Stimulated activated naive CD8-positive, alpha-beta T cell treated with anti-CD3 and anti-CD28 coated beads, Interleukin-15, Interleukin-2, amounts not matched to agents 100 U/mL and 50 U/mL, for 24 hours (primary cell): ENCODE results near the gene PLCL2.
"Not testable (repeated sequence)": the region's sequence is repeated elsewhere in the genome, so short reads cannot be mapped to it uniquely, and the experiment has no call there.

Source experiments
- ATAC-seq: fragments of 150-1000 bp; cut with Tn5 transposase; one replicate; pipeline ENCODE4 v1.10.0; 2021
- DNase-seq: peaks from one replicate; pipeline ENCODE4 v3.0.0; 2021

Gene PLCL2

DNA sequence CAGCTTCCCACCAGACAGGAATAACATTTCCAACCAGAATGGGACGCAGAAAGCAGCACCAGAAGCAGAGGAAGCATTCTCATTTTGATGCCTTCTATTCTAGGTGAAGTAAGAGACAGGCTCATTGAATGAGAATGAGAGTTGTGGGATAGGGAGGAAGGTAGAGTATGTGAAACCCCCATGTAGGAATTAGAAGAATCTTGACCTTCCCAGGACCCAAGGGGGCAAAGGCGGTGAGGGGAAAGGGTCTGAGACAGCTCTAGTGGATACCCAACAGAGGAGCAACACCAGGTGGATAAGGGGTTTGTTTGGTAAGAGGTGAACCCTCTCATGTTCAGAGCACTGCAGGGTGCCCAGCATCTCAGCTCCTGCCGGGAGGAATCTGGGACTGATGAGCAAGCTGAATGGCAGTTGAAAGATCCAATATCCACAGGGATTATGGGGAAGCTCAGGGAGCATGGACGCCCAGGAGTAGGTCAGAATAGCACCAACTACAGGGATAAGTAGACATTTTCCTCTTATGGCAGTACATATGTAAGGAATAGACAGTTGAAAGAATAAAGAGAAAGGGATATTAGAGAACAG, 77.0 kb downstream of the PLCL2 start:
- DNase-seq, result no peak
- ATAC-seq, result no peak

- ATAC-seq, result no peak
These were observed 90.3 kb downstream of the PLCL2 start for GRCh38 chr3:16975083-16975482.

DNA sequence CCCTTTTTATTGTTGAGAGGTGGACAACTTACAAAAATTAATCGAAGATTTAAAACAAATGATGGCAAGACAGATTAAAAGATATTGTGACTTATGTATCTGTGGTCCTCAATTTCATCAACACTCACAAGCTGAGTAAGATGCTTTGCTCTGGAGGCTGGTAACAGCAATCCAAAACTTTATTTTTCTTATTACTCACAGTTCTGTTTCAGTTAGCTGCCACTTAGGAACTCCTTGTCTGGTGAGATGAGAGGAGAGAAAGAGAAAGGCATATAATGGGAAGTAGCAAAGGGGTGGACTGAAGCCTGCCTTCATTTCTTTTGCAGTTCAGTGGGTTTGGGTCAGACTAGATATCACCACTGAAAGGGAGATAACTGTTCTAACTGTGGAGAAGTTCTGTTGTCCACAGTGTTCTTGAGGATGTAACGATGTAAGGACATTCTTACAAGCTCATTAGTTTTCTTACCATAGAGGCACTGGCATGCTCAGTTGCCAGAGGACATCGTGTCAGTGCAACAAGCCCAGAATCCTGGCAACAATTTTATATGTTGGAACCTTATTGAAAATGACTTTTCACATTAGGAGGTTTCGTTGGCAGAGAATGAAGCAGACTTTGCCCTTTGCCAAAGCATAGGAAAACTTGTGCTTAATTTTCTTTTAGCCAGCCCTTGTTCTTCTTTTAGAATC, 93.6 kb downstream of the PLCL2 start:
- no peak for ATAC-seq
- no peak for DNase-seq

More at GRCh38 chr3:16975083-16975482, 90.3 kb downstream of the PLCL2 start:
- DNase-seq, result no peak

DNA sequence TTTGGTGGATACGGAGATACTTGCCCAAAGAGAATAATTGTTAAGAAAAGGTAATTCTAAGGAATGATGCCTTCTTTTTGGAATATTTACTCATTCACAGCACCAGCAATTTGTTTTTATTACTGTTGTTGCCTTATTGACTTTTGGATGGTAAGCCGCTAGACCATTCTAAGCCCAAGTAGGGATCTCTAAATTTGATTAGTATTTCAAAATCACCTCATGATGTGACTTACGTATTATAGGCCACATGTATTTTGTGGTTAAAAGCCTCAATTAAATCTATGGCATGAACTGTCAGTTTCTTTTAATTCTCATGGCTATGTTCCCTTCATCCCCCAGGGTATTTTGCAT, 94.1 kb downstream of the PLCL2 start:
- DNase-seq (no peak), ATAC-seq (no peak)

DNA sequence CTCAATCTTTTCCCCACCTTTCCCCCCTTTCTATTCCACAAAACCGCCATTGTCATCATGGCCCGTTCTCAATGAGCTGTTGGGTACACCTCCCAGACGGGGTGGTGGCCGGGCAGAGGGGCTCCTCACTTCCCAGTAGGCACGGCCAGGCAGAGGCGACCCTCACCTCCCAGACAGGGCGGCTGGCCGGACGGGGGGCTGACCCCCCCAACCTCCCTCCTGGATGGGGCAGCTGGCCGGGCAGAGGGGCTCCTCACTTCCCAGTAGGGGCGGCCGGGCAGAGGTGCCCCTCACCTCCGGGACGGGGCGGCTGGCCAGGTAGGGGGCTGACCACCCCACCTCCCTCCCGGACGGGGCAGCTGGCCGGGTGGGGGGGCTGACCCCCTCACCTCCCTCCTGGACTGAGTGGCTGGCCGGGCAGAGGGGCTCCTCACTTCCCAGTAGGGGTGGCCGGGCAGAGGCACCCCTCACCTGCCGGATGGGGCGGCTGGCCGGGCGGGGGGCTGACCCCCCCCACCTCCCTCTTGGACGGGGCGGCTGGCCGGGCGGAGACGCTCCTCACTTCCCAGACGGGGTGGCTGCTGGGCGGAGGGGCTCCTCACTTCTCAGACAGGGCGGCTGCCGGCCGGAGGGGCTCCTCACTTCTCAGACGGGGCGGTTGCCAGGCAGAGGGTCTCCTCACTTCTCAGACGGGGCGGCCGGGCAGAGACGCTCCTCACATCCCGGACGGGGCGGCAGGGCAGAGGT, 95.2 kb downstream of the PLCL2 start:
- not testable (repeated sequence) for DNase-seq, ATAC-seq

- ATAC-seq, DNase-seq: not testable (repeated sequence)
These were observed 95.8 kb downstream of the PLCL2 start for GRCh38 chr3:16980526-16980925.

DNA sequence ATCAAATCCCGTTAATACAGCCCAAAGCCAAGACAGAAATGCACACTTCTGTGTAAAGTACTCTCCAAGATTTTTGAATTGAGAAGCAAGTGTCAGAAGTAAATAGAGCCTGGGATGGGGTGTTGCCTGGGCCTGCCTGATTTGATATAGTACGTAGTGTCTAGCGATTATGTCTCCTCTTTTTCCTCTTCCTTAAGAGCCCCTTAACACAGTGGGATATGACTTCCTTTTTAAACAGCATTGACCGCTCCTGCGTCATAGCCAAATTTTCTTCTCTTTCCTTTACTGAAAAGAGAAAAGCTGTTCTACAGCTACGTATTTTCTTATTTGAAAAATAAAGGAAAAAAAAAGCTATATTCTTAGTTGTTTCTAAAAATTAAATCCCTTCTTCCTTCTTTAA, 97.7 kb downstream of the PLCL2 start:
- DNase-seq, result no peak
- no peak for ATAC-seq

DNA sequence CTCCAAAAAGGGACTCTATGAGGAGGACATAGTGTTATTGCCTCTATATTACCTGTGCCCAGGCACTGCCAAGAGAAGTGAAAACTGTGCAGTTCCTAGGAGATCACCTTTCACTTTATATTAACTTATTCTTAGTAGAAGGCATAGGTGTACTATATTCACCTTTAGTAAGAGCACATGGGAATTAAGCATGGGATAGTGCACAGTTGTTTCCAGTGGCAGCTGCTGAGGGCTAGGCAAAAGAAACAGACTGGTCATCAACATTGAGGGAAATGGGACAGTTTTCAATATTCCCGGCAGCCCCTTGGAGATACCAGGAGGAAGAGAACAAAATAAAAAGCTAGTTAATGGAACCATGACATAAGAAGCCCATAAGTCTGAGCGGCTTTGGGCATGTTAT, 100.9 kb downstream of the PLCL2 start:
- ATAC-seq, result no peak
- no peak for DNase-seq

- no peak for DNase-seq
- ATAC-seq, result no peak
These were observed 102.4 kb downstream of the PLCL2 start for GRCh38 chr3:16987141-16987540.

- DNase-seq (no peak), ATAC-seq (no peak)
These were observed 105.4 kb downstream of the PLCL2 start for GRCh38 chr3:16990163-16990562.

DNA sequence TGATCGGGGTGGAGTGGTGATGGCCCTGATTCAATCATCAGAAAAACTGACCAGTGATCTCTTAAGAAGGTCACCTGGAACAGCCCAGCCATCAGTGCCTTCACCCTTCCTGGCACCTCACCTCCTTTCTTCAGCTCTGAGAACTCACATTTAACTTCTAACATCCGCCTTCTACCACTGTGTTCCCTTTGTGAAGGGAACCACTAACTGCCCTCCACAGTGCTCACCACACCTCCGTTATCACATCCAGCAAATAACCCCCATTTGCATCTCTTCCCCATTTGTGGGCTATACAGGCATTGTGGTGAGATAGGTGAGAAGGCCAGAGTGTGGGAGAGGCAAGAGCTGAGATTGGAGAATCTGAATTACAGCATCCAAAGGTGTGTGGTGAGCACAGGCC, 107.4 kb downstream of the PLCL2 start:
- DNase-seq, result no peak
- peak; percentile 33 for ATAC-seq

DNA sequence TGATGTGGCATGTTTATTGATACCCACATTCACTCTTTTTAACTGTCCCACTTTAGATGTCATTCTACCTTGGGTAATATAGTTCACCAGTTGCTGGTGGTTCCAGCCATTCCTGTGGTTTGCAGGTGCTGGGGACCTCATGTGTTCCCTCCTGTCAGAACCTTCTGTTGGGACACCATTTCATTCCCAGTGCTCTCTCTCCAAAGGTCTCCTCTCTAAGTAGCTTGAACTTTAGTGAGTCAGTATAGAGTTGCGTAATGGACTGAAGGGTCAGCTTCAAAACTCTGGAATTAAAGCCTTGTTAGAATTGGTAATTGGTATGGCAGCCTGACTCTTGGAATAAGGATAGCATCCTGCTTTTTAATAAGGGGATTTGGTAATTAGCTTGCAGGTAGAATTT, 108.5 kb downstream of the PLCL2 start:
- DNase-seq, result no peak
- no peak for ATAC-seq

DNA sequence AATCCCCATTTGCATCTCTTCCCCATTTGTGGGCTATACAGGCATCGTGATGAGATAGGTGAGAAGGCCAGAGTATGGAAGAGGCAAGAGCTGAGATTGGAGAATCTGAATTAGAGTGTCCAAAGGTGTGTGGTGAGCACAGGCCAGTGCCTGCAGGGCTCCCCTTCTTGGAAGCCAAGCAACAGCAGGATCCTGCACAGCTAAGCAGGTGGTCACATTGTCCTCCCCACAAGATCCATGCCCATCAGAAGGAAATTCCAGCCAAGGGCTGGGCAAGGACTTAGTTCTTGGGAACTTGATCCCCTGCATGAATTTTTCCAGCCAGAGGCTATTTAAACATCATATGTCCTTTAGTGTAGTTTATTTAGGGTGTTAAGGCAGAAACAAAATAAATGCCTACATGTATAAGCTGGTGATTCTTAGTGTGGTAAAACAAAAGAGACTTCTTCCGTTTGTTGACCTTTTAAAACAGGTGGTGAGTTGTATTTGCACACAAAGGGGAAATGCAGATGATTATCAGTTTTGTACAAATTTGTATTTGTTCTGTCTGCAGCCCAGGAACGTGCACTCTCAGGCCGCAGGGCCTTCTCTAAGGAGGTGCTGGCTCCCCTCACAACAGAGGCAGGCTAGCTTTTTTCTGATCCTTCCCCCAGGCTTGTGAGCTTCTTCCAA, 110.2 kb downstream of the PLCL2 start:
- DNase-seq (no peak), ATAC-seq (no peak)

DNA sequence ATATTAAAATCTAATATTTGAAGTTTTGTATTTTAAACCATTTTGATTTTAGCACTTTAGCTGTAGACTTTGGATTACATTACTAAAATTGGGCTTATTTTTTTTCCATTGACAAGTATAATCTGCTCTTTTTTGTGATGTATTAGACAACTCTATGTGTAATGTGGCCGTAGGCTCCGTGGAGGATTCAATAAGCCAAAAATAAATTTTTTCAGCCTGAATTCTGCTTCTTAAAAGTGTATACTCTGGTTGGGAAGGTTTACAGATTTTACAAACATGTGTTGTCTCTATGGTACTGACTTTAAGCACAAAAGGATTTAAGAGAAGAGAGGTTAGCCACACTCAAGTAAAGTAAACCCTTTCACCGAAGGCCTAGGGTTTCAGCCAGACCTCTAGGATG, 110.8 kb downstream of the PLCL2 start:
- no peak for ATAC-seq
- no peak for DNase-seq

DNA sequence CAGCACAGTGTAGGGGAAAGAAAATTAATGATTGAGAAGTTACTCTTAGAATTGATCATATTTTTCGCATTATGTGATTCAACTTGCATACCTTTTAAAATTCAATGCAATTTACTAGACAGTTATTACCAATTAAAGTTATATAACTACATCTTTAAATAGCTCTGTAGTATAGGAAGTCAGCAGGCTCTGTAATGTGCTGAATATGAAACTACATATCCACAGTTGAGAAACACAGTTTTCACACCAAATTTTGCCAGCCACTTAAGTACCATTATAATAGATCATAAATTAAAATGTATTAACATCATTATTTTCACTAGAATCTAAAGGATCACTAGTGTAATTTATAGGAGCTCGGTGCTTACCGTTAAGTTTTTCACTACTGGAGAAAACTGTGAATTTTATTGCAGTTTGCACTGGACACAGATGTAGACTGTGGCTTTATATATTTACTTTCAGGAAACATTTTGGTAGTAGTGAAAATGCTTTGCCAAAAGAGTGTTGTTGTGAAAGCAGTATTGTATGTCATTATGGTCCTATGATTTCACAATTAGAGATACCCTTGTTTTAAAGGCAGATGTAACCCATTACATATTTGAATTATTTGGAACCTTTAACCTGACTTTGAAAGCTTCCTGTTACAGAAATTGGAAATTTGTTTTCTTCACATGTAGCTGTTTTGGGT, 113.6 kb downstream of the PLCL2 start:
- ATAC-seq (no peak), DNase-seq (no peak)

GRCh38 chr3:16999161-16999560, 114.4 kb downstream of the PLCL2 start:
- ATAC-seq (no peak), DNase-seq (no peak)

- no peak for ATAC-seq
- no peak for DNase-seq
These were observed 115.1 kb downstream of the PLCL2 start for GRCh38 chr3:16999871-17000270.

- ATAC-seq (no peak), DNase-seq (no peak)
These were observed 118.7 kb downstream of the PLCL2 start for GRCh38 chr3:17003457-17003856.

- DNase-seq (no peak), ATAC-seq (peak; percentile 49)
These were observed 121.5 kb downstream of the PLCL2 start for GRCh38 chr3:17006132-17006852.

DNA sequence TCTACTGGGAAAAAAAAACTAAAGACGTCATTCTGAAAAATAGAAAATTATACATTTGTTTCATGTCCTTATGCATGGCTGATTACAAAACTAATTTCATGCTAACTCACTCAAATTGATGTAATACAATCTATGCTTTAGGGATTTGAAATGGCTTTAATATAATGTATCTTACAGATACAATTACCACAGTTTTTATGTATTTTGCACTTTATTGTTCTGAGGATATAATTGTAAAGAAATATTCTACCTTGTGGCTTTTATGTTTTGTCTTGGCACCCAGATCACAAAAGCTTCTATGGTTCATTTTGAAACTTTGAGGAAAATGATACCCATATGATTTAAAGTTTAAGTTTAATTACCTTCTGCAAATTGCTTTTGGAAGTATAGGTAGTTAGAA, 122.5 kb downstream of the PLCL2 start:
- no peak for DNase-seq
- no peak for ATAC-seq

DNA sequence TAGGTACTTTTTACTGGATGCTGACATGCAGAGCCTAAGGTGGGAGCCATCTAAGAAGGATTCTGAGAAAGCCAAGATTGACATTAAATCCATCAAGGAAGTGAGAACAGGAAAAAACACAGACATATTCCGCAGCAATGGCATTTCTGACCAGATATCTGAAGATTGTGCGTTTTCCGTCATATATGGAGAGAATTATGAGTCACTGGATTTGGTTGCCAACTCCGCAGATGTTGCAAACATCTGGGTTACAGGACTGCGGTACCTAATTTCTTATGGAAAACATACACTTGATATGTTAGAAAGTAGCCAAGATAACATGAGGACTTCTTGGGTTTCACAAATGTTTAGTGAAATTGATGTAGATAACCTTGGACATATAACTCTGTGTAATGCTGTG, 125.1 kb downstream of the PLCL2 start:
- ATAC-seq, result no peak
- DNase-seq, result no peak
